ENCODE measurements around the gene SND1.
"Not testable (repeated sequence)": the region's sequence is repeated elsewhere in the genome, so short reads cannot be mapped to it uniquely, and the experiment has no call there.

The SND1 gene

GRCh38 chr7:128082431-128082830, 430.4 kb downstream of the SND1 start:
- DNase-seq, result no peak

- DNase-seq, result peak; percentile 27
Measured at GRCh38 chr7:128084896-128085608, 433.1 kb downstream of the SND1 start.

GRCh38 chr7:128090492-128090891, 438.5 kb downstream of the SND1 start:
- DNase-seq, result no peak

GRCh38 chr7:128091106-128091505, 439.1 kb downstream of the SND1 start:
- DNase-seq, result no peak

GRCh38 chr7:128092221-128092620, 440.2 kb downstream of the SND1 start:
- no peak for DNase-seq

GRCh38 chr7:128093614-128094570, 441.9 kb downstream of the SND1 start:
- DNase-seq, result no peak

- DNase-seq, result no peak
Measured at GRCh38 chr7:128094686-128095085, 442.7 kb downstream of the SND1 start.

- peak; percentile 23 for DNase-seq
Measured at GRCh38 chr7:128097211-128097731, 445.3 kb downstream of the SND1 start.

GRCh38 chr7:128098629-128099028, 446.6 kb downstream of the SND1 start:
- DNase-seq, result no peak

- peak; percentile 70 for DNase-seq
Measured at GRCh38 chr7:128099204-128099671, 447.2 kb downstream of the SND1 start.

- DNase-seq, result no peak
Measured at GRCh38 chr7:128100225-128100948, 448.4 kb downstream of the SND1 start.

- DNase-seq, result no peak
Measured at GRCh38 chr7:128100949-128101713, 449.1 kb downstream of the SND1 start.

- no peak for DNase-seq
Measured at GRCh38 chr7:128102490-128103291, 450.7 kb downstream of the SND1 start.

- peak; percentile 27 for DNase-seq
Measured at GRCh38 chr7:128103498-128104107, 451.6 kb downstream of the SND1 start.

GRCh38 chr7:128104108-128104742, 452.2 kb downstream of the SND1 start:
- DNase-seq, result peak; percentile 32

GRCh38 chr7:128105228-128106022, 453.4 kb downstream of the SND1 start:
- DNase-seq, result no peak

- no peak for DNase-seq
Measured at GRCh38 chr7:128106821-128107220, 454.8 kb downstream of the SND1 start.

GRCh38 chr7:128107516-128107915, 455.5 kb downstream of the SND1 start:
- DNase-seq, result not testable (repeated sequence)

- DNase-seq, result no peak
Measured at GRCh38 chr7:128108129-128108528, 456.1 kb downstream of the SND1 start.
